OCI-LY7 (cell line): ENCODE results near the gene NAGLU. TPM values are rescaled to one million over a fixed set of nuclear protein-coding genes. Genes with fewer than 3 reads are reported as not detected.

Experiments used
- BruUV-seq: library from RNA; stranded (reverse); fragments of 400-500 nt; replicated peaks from 2 replicates; lab custom pipeline; 2021; lab: Mats Ljungman, UMichigan
- CTCF ChIA-PET: fragments of 300-600 bp; sonication (Branson Sonifier 250); formaldehyde crosslinking; loops from one replicate; lab custom pipeline; 2022; ENCODE audit warnings: antibody characterized with exemption; ENCODE audit not compliant: unreplicated experiment; lab: Charles Lee
- POLR2A ChIA-PET: fragments of 300-600 bp; sonication (Branson Sonifier 250); formaldehyde crosslinking; loops from one replicate; lab custom pipeline; 2022; ENCODE audit warnings: antibody characterized with exemption; lab: Charles Lee
- DNase-seq: peaks from one replicate; pipeline ENCODE4 v3.0.0-alpha.2; 2015; ENCODE audit warnings: low spot score
- H2AFZ ChIP-seq: fragments of 200-600 bp; sonication (generic), shearing (Covaris generic); 2 replicates; pipeline ENCODE4 v1.6.1; 2014; ENCODE audit warnings: mild to moderate bottlenecking, antibody characterized with exemption, low read length, moderate library complexity
- H3K27ac ChIP-seq: fragments of 200-600 bp; sonication (generic); 2 replicates; pipeline ENCODE4 v1.5.1; 2014; ENCODE audit warnings: mixed run types, low read depth, mild to moderate bottlenecking, moderate library complexity, low read length, inconsistent platforms; ENCODE audit not compliant: poor library complexity, severe bottlenecking
- H3K36me3 ChIP-seq: fragments of 200-600 bp; sonication (generic); 2 replicates; pipeline ENCODE4 v1.6.1; 2014; ENCODE audit warnings: mild to moderate bottlenecking, antibody characterized with exemption, low read length, moderate library complexity, mixed read lengths; ENCODE audit not compliant: insufficient read depth
- H3K4me1 ChIP-seq: fragments of 200-600 bp; sonication (generic); 2 replicates; pipeline ENCODE4 v1.5.1; 2014; ENCODE audit warnings: mild to moderate bottlenecking, low read length; ENCODE audit not compliant: insufficient read depth, poor library complexity, severe bottlenecking
- H3K4me2 ChIP-seq: fragments of 200-600 bp; sonication (generic); 2 replicates; pipeline ENCODE4 v1.6.1; 2014; ENCODE audit warnings: mild to moderate bottlenecking, low read length
- H3K4me3 ChIP-seq: fragments of 200-600 bp; sonication (generic); 2 replicates; pipeline ENCODE4 v1.5.1; 2014; ENCODE audit warnings: mild to moderate bottlenecking, low read depth, low read length; ENCODE audit not compliant: poor library complexity, severe bottlenecking
- H3K79me2 ChIP-seq: fragments of 200-600 bp; sonication (generic); 2 replicates; pipeline ENCODE4 v1.6.1; 2016; ENCODE audit warnings: low read depth, mild to moderate bottlenecking, low read length, moderate library complexity, mixed read lengths; ENCODE audit not compliant: insufficient read depth
- H3K9me2 ChIP-seq: fragments of 200-600 bp; sonication (generic); 2 replicates; pipeline ENCODE4 v1.6.1; 2016; ENCODE audit warnings: mild to moderate bottlenecking, low read length, mixed read lengths; ENCODE audit not compliant: insufficient read depth
- H3K9me3 ChIP-seq: fragments of 200-600 bp; sonication (generic); 2 replicates; pipeline ENCODE4 v1.6.1; 2014; ENCODE audit warnings: mild to moderate bottlenecking, mixed run types, low read length, mixed read lengths
- H4K20me1 ChIP-seq: fragments of 200-600 bp; sonication (generic); 2 replicates; pipeline ENCODE4 v1.6.1; 2014; ENCODE audit warnings: mild to moderate bottlenecking, antibody characterized with exemption, low read length, moderate library complexity, mixed read lengths; ENCODE audit not compliant: insufficient read depth
- CTCF ChIP-seq: fragments of 200-600 bp; sonication (generic); conservative IDR thresholded peaks from 2 replicates; pipeline ENCODE4 v1.5.1; 2014; ENCODE audit warnings: mild to moderate bottlenecking, antibody characterized with exemption, low read length, moderate library complexity, mixed read lengths
- EZH2phosphoT487 ChIP-seq: fragments of 200-600 bp; sonication (generic); IDR thresholded peaks from 2 replicates; pipeline ENCODE4 v1.6.1; 2018; ENCODE audit warnings: low read depth, borderline replicate concordance, mild to moderate bottlenecking, mixed run types, antibody characterized with exemption, low read length, moderate library complexity, mixed read lengths
- intact Hi-C: fragments of 100-400 bp; cut with micrococcal nuclease; formaldehyde crosslinking; loops from one replicate; pipeline ENCODE4 v1.10.0; 2022; ENCODE audit not compliant: unreplicated experiment
- total RNA-seq, 2 experiments: library from RNA; depleted of rRNA in 1 of 2; stranded (reverse); fragments of >200 nt in 1 of 2; shearing (Covaris generic) in 1 of 2; gene quantifications; 2 replicates each; pipeline ENCODE4 v1.2.3, GENCODE V29; 2014 to 2022

NAGLU gene
- total RNA-seq, 2 experiments from 2014 or later: 37.6 to 42.8 TPM

GRCh38 chr17:42512246-42512645 lies 23.8 kb upstream of the NAGLU start:
- POLR2A ChIA-PET: interaction anchor here (0.6 kb wide), 1 partner anchor 77 kb away, joined by 3 read pairs; no protein-coding TSS in a partner anchor
- Histone ChIP-seq H3K79me2 (no peaks in the 10 kb centered on the region), H2AFZ (no peak overlapping the region), H4K20me1 (no peaks in the 10 kb centered on the region), H3K4me2 (no peak overlapping the region), H3K9me3 (no peaks in the 10 kb centered on the region), H3K4me1 (no peaks in the 10 kb centered on the region), H3K27ac (no peak overlapping the region), H3K4me3 (no peak overlapping the region), H3K9me2 (no peaks in the 10 kb centered on the region), H3K36me3 (peaks cover 6% of the 10 kb centered on the region)
- CTCF ChIA-PET: no interaction called here
- TF ChIP-seq CTCF (no peak), EZH2phosphoT487 (no peak)
- DNase-seq: no peak
- no TSS peak for BruUV-seq
- intact Hi-C loops: no loop called here

GRCh38 chr17:42512733-42513251 lies 23.2 kb upstream of the NAGLU start:
- H3K27ac ChIP-seq: no peak overlapping the region
- POLR2A ChIA-PET: interaction anchor here (0.6 kb wide), 1 partner anchor 78 kb away, joined by 3 read pairs; no protein-coding TSS in a partner anchor
- BruUV-seq: no TSS peak
- no peak for DNase-seq
- peaks cover 3% of the 10 kb centered on the region for H3K4me1 ChIP-seq
- peaks cover 6% of the 10 kb centered on the region for H3K36me3 ChIP-seq
- no peaks in the 10 kb centered on the region for H3K9me2 ChIP-seq
- no peaks in the 10 kb centered on the region for H3K9me3 ChIP-seq
- no peak overlapping the region for H3K4me3 ChIP-seq
- H2AFZ ChIP-seq: no peak overlapping the region
- TF ChIP-seq CTCF (no peak), EZH2phosphoT487 (no peak)
- intact Hi-C loops: no loop called here
- H3K79me2 ChIP-seq: no peaks in the 10 kb centered on the region
- H3K4me2 ChIP-seq: no peak overlapping the region
- CTCF ChIA-PET: interaction anchor here (0.5 kb wide), 1 partner anchor 106 kb away, joined by 3 read pairs; no protein-coding TSS in a partner anchor
- no peaks in the 10 kb centered on the region for H4K20me1 ChIP-seq

GRCh38 chr17:42513686-42514085 lies 22.4 kb upstream of the NAGLU start:
- Histone ChIP-seq H3K9me3 (no peaks in the 10 kb centered on the region), H3K27ac (no peak overlapping the region), H3K4me2 (no peak overlapping the region), H2AFZ (no peak overlapping the region), H3K36me3 (peaks cover 6% of the 10 kb centered on the region; the same call in 1 of the 2 replicates), H4K20me1 (no peaks in the 10 kb centered on the region), H3K4me3 (no peak overlapping the region), H3K9me2 (no peaks in the 10 kb centered on the region), H3K4me1 (peaks cover 6% of the 10 kb centered on the region), H3K79me2 (no peaks in the 10 kb centered on the region)
- DNase-seq: no peak
- ChIA-PET CTCF (interaction anchor here (0.5 kb wide), 1 partner anchor 107 kb away, joined by 3 read pairs; no protein-coding TSS in a partner anchor), POLR2A (no interaction called here)
- no TSS peak for BruUV-seq
- intact Hi-C loops: no loop called here
- TF ChIP-seq EZH2phosphoT487 (no peak), CTCF (no peak)
